ENCODE measurements around the gene KIF26A.

- TF ChIP-seq CTCF (IDR thresholded peaks at IDR 0.05) (no peak), POLR2A (IDR thresholded peaks at IDR 0.05) (no peak)
Measured at GRCh38 chr14:104092931-104093365, 45.4 kb upstream of the KIF26A start.

All from lower leg skin (tissue), 3 donors.